Measurements from ENCODE around the gene MTRFR. TPM values are rescaled to one million over a fixed set of nuclear protein-coding genes. Genes with fewer than 3 reads are reported as not detected.

MTRFR gene
- total RNA-seq, 1 experiment from 2014 or later: 15.7 TPM

- ATAC-seq: no peak
- ChIA-PET CTCF (interaction anchor here (1.1 to 1.8 kb wide), 2 partner anchors 11 to 16 kb away, joined by 3 to 4 read pairs; no protein-coding TSS in a partner anchor), POLR2A (no interaction called here)
- Mint-ChIP-seq H3K4me1 (peaks cover 14% of the 10 kb centered on the region), H3K27ac (peak overlapping the region; percentile 89), H3K27me3 (ENCODE audit: low read depth) (no peaks in the 10 kb centered on the region), H3K36me3 (peaks cover 53% of the 10 kb centered on the region), H3K9me3 (peaks cover 13% of the 10 kb centered on the region), H3K4me3 (no peak overlapping the region)
- DNase-seq (ENCODE audit: low spot score): no peak
- TF ChIP-seq KAT7 (CRISPR knock-in tag; IDR thresholded peaks at IDR 0.05; ENCODE audit: borderline replicate concordance): no peak
- no peak for TF ChIP-seq ZNF396 (CRISPR knock-in tag; IDR thresholded peaks at IDR 0.05; ENCODE audit: borderline replicate concordance)
- TF ChIP-seq NFE2L1 (CRISPR knock-in tag; IDR thresholded peaks at IDR 0.05): no peak
- TF ChIP-seq SMAD4 (CRISPR knock-in tag; IDR thresholded peaks at IDR 0.05): no peak
- TF ChIP-seq SOX15 (CRISPR knock-in tag; IDR thresholded peaks at IDR 0.05): no peak
- no peak for TF ChIP-seq ZNF416 (CRISPR knock-in tag; IDR thresholded peaks at IDR 0.05)
Measured at GRCh38 chr12:123253641-123254459, 20.6 kb downstream of the MTRFR start.

- ATAC-seq (no peak), DNase-seq (ENCODE audit: low spot score) (no peak)
- H3K4me1 Mint-ChIP-seq: peaks cover 14% of the 10 kb centered on the region
- H3K27ac Mint-ChIP-seq: no peak overlapping the region
- CTCF ChIA-PET: interaction anchor here (1.1 kb wide), 1 partner anchor 13 kb away, joined by 4 read pairs; no protein-coding TSS in a partner anchor
- TF ChIP-seq, protein P1, sequence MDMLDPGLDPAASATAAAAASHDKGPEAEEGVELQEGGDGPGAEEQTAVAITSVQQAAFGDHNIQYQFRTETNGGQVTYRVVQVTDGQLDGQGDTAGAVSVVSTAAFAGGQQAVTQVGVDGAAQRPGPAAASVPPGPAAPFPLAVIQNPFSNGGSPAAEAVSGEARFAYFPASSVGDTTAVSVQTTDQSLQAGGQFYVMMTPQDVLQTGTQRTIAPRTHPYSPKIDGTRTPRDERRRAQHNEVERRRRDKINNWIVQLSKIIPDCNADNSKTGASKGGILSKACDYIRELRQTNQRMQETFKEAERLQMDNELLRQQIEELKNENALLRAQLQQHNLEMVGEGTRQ (CRISPR knock-in tag; IDR thresholded peaks at IDR 0.05): no peak
- TF ChIP-seq GABPB1 (CRISPR knock-in tag; IDR thresholded peaks at IDR 0.05) (no peak), SMAD3 (CRISPR knock-in tag; IDR thresholded peaks at IDR 0.05; ENCODE audit: borderline replicate concordance) (no peak), ZNF138 (CRISPR knock-in tag; conservative IDR thresholded peaks at IDR 0.05) (no peak), FOXK1 (CRISPR knock-in tag; IDR thresholded peaks at IDR 0.05) (no peak), ZNF317 (CRISPR knock-in tag; IDR thresholded peaks at IDR 0.05; ENCODE audit: borderline replicate concordance, low read depth) (no peak), JUN (CRISPR knock-in tag; IDR thresholded peaks at IDR 0.05) (no peak), GRHL2 (CRISPR knock-in tag; IDR thresholded peaks at IDR 0.05; ENCODE audit: insufficient replicate concordance, severe bottlenecking) (no peak), IRF2 (CRISPR knock-in tag; IDR thresholded peaks at IDR 0.05; ENCODE audit: borderline replicate concordance, low read depth) (no peak), ATF2 (CRISPR knock-in tag; IDR thresholded peaks at IDR 0.05; ENCODE audit: borderline replicate concordance, low read depth) (no peak), ZSCAN18 (CRISPR knock-in tag; IDR thresholded peaks at IDR 0.05) (no peak), ZNF219 (CRISPR knock-in tag; IDR thresholded peaks at IDR 0.05; ENCODE audit: borderline replicate concordance) (no peak)
- TF ChIP-seq, protein P2, sequence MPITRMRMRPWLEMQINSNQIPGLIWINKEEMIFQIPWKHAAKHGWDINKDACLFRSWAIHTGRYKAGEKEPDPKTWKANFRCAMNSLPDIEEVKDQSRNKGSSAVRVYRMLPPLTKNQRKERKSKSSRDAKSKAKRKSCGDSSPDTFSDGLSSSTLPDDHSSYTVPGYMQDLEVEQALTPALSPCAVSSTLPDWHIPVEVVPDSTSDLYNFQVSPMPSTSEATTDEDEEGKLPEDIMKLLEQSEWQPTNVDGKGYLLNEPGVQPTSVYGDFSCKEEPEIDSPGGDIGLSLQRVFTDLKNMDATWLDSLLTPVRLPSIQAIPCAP (CRISPR knock-in tag; IDR thresholded peaks at IDR 0.05): no peak
- TF ChIP-seq, protein P3, sequence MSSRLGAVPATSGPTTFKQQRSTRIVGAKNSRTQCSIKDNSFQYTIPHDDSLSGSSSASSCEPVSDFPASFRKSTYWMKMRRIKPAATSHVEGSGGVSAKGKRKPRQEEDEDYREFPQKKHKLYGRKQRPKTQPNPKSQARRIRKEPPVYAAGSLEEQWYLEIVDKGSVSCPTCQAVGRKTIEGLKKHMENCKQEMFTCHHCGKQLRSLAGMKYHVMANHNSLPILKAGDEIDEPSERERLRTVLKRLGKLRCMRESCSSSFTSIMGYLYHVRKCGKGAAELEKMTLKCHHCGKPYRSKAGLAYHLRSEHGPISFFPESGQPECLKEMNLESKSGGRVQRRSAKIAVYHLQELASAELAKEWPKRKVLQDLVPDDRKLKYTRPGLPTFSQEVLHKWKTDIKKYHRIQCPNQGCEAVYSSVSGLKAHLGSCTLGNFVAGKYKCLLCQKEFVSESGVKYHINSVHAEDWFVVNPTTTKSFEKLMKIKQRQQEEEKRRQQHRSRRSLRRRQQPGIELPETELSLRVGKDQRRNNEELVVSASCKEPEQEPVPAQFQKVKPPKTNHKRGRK (CRISPR knock-in tag; IDR thresholded peaks at IDR 0.05; ENCODE audit: borderline replicate concordance): no peak
- TF ChIP-seq, protein P4, sequence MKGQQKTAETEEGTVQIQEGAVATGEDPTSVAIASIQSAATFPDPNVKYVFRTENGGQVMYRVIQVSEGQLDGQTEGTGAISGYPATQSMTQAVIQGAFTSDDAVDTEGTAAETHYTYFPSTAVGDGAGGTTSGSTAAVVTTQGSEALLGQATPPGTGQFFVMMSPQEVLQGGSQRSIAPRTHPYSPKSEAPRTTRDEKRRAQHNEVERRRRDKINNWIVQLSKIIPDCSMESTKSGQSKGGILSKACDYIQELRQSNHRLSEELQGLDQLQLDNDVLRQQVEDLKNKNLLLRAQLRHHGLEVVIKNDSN (CRISPR knock-in tag; IDR thresholded peaks at IDR 0.05): no peak
- TF ChIP-seq, protein P5, sequence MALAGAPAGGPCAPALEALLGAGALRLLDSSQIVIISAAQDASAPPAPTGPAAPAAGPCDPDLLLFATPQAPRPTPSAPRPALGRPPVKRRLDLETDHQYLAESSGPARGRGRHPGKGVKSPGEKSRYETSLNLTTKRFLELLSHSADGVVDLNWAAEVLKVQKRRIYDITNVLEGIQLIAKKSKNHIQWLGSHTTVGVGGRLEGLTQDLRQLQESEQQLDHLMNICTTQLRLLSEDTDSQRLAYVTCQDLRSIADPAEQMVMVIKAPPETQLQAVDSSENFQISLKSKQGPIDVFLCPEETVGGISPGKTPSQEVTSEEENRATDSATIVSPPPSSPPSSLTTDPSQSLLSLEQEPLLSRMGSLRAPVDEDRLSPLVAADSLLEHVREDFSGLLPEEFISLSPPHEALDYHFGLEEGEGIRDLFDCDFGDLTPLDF (CRISPR knock-in tag; IDR thresholded peaks at IDR 0.05): no peak
- H3K36me3 Mint-ChIP-seq: peaks cover 54% of the 10 kb centered on the region
- POLR2A ChIA-PET: no interaction called here
- H3K27me3 Mint-ChIP-seq (ENCODE audit: low read depth): no peaks in the 10 kb centered on the region
- no peak overlapping the region for H3K4me3 Mint-ChIP-seq
- H3K9me3 Mint-ChIP-seq: peaks cover 9% of the 10 kb centered on the region
Measured at GRCh38 chr12:123254853-123255446, 21.7 kb downstream of the MTRFR start.

All from WTC11 (cell line).